ENCODE measurements around the gene IER3. TPM values are rescaled to one million over a fixed set of nuclear protein-coding genes. Genes with fewer than 3 reads are reported as not detected.
"Not testable (repeated sequence)": the region's sequence is repeated elsewhere in the genome, so short reads cannot be mapped to it uniquely, and the experiment has no call there.

The IER3 gene
- total RNA-seq, 1 donor from 2014 or later: 33.0 TPM

- DNase-seq: not testable (repeated sequence)
These were observed 20.3 kb downstream of the IER3 start for GRCh38 chr6:30723843-30724741.

- DNase-seq: not testable (repeated sequence)
These were observed 21.0 kb downstream of the IER3 start for GRCh38 chr6:30723159-30723842.

GRCh38 chr6:30722280-30723112 lies 21.9 kb downstream of the IER3 start:
- peak; percentile 71 for DNase-seq

DNA sequence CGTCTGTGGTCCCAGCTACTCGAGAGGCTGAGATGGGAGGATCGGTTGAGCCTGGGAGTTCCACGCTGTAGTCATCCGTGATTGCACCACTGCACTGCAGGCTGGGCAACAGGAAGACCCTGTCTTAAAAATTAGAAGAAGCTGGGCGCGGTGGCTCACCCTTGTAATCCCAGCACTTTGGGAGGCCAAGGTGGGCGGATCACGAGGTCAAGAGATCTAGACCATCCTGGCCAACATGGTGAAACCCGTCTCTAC lies 22.4 kb downstream of the IER3 start:
- DNase-seq: not testable (repeated sequence)

GRCh38 chr6:30721198-30722024 lies 22.9 kb downstream of the IER3 start:
- peak; percentile 88 for DNase-seq

GRCh38 chr6:30720738-30721197 lies 23.6 kb downstream of the IER3 start:
- peak; percentile 58 for DNase-seq

DNA sequence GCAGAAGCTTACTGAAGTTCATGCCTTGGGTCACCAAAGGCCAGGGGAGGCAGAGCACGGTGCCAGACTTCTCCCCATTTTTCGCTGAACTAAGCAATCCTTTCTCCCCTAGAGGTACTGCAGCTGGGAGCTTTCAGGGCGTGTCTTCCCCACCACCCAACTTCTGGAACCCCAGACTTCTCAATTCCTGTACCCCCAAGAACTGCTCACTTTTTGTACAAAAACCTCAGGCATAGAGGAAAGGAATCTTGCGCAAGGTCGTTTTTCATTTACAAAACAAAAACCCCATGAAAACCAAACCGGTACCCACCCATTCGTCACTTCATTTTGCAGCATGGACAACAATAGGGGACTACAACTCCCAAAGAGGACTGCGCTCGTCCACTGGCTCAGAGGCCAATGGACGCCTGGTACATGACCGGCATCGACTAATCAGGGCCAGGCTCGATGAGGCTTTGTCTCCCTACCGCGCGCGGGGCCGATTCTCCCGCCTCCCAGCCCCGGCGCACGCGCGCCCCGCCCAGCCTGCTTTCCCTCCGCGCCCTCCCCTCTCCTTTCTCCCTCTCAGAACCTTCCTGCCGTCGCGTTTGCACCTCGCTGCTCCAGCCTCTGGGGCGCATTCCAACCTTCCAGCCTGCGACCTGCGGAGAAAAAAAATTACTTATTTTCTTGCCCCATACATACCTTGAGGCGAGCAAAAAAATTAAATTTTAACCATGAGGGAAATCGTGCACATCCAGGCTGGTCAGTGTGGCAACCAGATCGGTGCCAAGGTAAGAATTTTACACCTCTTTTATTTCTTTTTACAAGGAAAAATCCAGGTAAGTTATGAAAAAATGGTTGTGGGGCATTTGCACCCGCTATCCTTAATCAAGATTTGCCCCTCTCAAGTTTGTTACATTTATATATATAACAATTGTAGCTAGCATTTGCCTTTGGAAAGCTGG lies 24.3 kb downstream of the IER3 start, which contains the start of gene TUBB:
TSS of gene TUBB (plus strand) at position 562 of the 947 bp plus-strand sequence. CDS start at position 717, 155 bp downstream.
- DNase-seq: peak; percentile 99

DNA sequence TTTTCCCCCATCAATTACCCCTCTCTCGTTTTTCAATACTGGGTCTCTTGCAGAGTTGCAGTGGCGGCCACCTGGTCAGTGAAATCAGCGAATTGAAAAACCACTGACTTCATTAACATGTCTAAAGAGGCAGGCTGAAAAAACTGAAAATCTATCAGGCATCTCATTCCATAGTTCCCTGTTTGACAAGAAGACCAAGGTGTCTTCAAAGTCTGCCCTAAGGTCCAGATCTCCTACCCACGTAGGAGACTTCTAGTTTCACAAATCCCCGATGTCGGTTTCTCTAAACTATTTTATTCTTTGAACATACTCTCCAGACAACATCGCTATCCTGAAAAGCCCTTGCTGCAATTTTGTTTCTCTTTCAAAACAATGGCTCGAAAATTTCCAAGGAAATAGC lies 25.0 kb downstream of the IER3 start:
- DNase-seq: peak; percentile 43

DNA sequence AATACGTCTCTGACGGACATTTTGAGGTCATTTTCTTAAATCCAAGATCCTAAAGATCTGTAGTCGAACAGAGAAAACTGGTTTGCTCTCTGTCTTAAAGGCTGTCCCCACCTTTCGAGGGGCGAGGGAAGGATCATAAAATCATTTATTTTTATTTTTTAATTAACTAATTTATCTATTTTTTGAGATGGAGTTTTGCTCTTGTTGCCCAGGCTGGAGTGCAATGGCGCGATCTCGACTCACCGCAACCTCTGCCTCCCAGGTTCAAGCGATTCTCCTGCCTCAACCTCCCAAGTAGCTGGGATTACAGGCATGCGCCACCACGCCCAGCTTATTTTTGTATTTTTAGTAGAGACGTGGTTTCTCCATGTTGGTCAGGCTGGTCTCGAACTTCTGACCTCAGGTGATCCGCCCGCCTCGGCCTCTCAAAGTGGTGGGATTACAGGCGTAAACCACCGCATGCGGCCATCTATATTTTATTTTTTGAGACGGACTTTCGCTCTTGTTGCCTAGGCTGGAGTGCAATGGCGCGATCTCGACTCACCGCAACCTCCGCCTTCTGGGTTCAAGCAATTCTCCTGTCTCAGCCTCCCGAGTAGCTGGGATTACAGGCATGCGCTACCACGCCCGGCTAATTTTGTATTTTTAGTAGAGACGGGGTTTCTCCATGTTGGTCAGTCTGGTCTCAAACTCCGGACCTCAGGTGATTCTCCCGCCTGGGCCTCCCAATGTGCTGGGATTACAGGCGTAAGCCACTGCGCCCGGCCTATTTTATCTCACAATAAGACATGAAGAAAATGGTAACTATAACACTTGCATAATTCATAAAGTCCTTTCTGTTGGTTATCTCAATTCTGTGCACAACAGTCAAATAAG lies 26.3 kb downstream of the IER3 start:
- not testable (repeated sequence) for DNase-seq

- DNase-seq: peak; percentile 99
These were observed 27.1 kb downstream of the IER3 start, which contains the start of gene MDC1 for GRCh38 chr6:30717129-30717844. MDC1 (minus strand) TSS chr6:30717281; CDS start chr6:30715175, 2,106 bp downstream.

DNA sequence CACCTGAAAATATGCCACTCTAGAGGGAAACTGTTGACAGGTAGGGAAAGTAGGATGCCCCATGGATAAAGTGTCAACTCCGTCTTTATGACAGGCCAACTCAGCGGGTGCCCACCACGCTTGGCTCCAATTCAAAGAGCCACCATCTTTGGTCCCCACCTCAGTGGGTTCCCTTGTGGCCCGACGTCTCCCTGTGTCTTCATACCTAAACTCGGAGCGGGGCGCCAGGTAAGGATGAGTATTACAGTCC lies 27.5 kb downstream of the IER3 start:
- no peak for DNase-seq

DNA sequence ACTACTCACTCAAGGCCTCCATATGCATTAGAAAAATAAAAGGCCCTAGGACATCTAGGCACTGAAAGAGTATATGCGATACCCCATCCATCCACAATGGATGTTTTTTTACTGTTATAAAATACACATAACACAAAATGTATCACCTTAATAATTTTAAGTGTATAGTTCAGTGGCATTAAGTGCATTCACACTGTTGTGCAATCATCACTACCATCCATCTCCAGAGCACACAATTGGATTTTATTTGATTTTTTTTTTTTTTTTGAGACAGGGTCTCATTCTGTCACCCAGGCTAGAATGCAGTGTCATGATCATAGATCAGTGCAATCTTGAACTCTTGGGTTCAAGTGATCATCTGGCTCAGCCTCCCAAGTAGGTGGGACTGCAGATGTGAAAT lies 30.1 kb downstream of the IER3 start:
- DNase-seq: no peak

DNA sequence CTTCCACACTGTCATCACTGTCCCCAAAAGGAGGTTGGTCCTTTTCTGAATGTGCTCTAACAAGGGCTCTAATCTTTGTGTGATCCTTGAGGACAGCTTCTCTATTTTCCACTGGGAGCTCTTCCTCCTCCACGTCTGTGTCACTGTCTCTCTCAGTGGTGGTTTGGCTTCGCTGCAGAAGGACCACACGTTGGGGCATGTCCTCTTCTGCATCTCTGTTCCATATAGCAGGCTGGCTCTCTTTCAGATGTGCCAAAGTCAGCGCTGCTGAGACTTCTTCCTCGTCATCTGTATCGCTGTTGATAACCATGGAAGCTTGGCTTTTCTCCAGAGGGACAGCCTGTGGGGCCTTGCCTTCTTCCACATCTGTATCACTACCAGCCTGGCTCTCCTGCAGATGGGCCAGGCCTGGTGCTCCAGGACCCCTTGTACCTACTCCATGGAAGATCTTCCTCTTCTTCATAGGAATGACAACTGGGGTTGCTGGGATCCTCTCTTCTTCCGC lies 31.9 kb downstream of the IER3 start:
- DNase-seq: no peak

DNA sequence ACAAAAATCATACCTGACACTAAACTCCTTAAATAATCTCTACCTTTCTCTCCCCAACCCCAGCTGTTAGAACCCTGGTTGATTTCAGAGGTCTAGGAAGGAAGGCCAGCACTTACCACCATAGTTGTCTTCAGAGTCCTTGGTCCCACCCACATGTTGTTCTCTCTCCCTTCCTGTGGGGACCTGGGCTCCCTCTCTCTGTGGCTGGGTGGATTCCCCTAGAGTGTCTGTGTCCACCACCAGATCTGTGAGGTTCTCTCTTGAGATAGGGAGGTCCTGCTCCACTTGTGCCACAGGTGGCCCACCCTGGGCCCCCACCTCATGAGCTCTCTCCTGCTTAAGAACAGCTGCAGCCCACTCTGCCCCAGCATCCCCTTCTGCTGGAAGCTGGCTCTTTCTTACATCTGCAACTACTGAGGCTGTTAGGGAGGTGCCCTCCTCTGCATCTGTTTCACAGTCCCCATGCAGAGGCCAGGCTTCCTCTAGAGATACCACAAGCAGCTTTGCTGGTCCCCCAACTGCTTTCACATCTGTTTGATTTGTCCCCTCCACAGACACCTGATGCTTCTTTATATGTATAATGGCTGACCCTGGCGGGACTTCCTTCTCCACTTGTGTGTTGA lies 32.5 kb downstream of the IER3 start:
- DNase-seq: no peak

DNA sequence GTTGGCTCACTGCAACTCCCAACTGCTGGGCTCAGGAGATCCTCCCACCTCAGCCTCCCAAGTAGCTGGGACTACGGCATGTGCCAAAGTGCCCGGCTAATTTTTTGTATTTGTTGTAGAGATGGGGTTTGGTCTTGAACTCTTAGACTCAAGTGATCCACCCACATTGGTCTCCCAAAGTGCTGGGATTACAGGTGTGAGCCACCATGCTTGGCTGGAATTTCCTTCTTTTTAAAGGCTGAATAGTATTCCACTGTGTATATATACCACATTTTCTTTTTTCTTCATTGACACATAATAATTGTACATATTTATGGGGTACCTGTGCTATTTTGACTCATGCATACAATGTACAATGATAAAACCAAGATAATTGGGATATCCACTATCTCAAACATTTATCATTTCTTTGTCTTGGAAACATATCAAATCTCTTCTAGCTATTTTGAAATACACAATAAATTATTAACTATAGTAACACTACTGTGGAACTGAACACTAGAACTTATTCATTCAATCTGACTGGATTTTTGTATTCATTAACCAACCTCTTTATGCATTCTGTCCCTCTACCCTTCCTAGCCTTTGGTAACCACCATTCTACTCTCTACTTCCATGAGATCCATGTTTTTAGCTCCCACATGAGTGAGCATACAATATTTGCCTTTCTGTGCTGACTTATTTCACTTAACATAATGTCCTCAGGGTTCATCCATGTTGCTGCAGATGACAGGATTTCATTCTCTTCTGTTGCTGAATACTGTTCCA lies 35.1 kb downstream of the IER3 start:
- DNase-seq: no peak

GRCh38 chr6:30707281-30707850 lies 37.0 kb downstream of the IER3 start:
- DNase-seq: no peak

DNA sequence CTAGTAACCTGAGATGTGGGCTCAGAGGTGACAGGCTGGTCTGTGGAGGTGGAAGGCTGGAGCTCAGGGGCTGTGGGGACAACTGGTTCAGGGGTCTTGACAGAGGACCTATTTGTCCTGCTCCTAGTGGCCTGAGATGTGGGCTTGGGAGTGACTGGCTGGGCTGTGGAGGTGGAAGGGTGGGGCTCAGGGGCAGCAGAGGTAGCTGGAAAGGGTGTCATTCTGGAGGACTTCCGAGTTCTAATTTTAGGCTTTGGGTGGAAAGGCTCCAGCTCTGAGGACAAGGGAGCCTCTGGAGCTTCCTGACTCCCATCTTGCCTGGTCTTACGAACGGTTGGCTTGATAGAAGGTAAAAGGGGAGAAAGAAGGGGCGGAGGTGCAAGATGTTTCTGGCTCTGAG lies 38.7 kb downstream of the IER3 start:
- no peak for DNase-seq

Measured in skin of body (tissue), 2 donors.